A673 (cell line): ENCODE data around the gene SYNGR3. TPM values are rescaled to one million over a fixed set of nuclear protein-coding genes. Genes with fewer than 3 reads are reported as not detected.

ENCODE experiments used
- BruUV-seq: library from RNA; stranded (reverse); fragments of 400-500 nt; replicated peaks from 2 replicates; lab custom pipeline; 2021; lab: Mats Ljungman, UMichigan
- CTCF ChIA-PET: fragments of 300-600 bp; sonication (Branson Sonifier 250); formaldehyde crosslinking; loops from one replicate; lab custom pipeline; 2022; ENCODE audit warnings: antibody characterized with exemption; lab: Charles Lee
- POLR2A ChIA-PET: fragments of 300-600 bp; sonication (Branson Sonifier 250); formaldehyde crosslinking; loops from one replicate; lab custom pipeline; 2022; ENCODE audit warnings: antibody characterized with exemption; ENCODE audit not compliant: low non-redundant PET; lab: Charles Lee
- DNase-seq: peaks from one replicate; pipeline ENCODE4 v3.0.0-alpha.2; 2015; ENCODE audit warnings: low spot score
- H3K27ac ChIP-seq: fragments of 200-600 bp; sonication (generic); 2 replicates; pipeline ENCODE4 v1.5.1; 2016; ENCODE audit warnings: mixed run types, low read depth, mild to moderate bottlenecking, mixed read lengths, antibody characterized with exemption, low read length; ENCODE audit not compliant: poor library complexity, severe bottlenecking
- H3K27me3 ChIP-seq: fragments of 200-600 bp; sonication (generic); replicated peaks from 2 replicates; pipeline ENCODE4 v1.6.1; 2017; ENCODE audit warnings: mixed run types, low read depth, mild to moderate bottlenecking, mixed read lengths, antibody characterized with exemption, low read length; ENCODE audit not compliant: insufficient read depth, poor library complexity
- H3K36me3 ChIP-seq: fragments of 200-600 bp; sonication (generic); 2 replicates; pipeline ENCODE4 v1.6.1; 2016; ENCODE audit warnings: mixed run types, mild to moderate bottlenecking, mixed read lengths, antibody characterized with exemption, low read length; ENCODE audit not compliant: insufficient read depth, poor library complexity, severe bottlenecking
- H3K4me1 ChIP-seq: fragments of 200-600 bp; sonication (generic); 2 replicates; pipeline ENCODE4 v1.6.1; 2017; ENCODE audit warnings: mixed run types, mild to moderate bottlenecking, mixed read lengths, antibody characterized with exemption, low read length; ENCODE audit not compliant: insufficient read depth, poor library complexity, severe bottlenecking
- H3K4me3 ChIP-seq: fragments of 200-600 bp; sonication (generic); 2 replicates; pipeline ENCODE4 v1.5.1; 2016; ENCODE audit warnings: low read depth, mixed run types, mild to moderate bottlenecking, mixed read lengths, low read length; ENCODE audit not compliant: poor library complexity, severe bottlenecking
- H3K9me3 ChIP-seq: fragments of 200-600 bp; sonication (generic); 2 replicates; pipeline ENCODE4 v1.6.1; 2016; ENCODE audit warnings: mixed run types, low read depth, mild to moderate bottlenecking, mixed read lengths, antibody characterized with exemption, low read length; ENCODE audit not compliant: poor library complexity, severe bottlenecking
- EZH2 ChIP-seq: fragments of 200-600 bp; sonication (generic); IDR thresholded peaks from 2 replicates; pipeline ENCODE4 v1.6.1; 2017; ENCODE audit warnings: borderline replicate concordance, low read depth, mild to moderate bottlenecking, mixed read lengths, antibody characterized with exemption, low read length; ENCODE audit not compliant: poor library complexity, severe bottlenecking
- intact Hi-C: fragments of 100-400 bp; cut with micrococcal nuclease; formaldehyde crosslinking; loops from one replicate; pipeline ENCODE4 v1.10.0; 2022; ENCODE audit not compliant: unreplicated experiment
- total RNA-seq: library from RNA; stranded (reverse); gene quantifications from 2 replicates; pipeline ENCODE4 v1.2.3, GENCODE V29; 2021
- TF ChIP-seq, protein P1 (sequence below): fragments of 300-800, 200-600 bp; sonication (generic); conservative IDR thresholded peaks from 2 replicates; pipeline ENCODE4 v1.5.1; 2017; ENCODE audit warnings: low read depth, mild to moderate bottlenecking, antibody characterized with exemption, low read length, moderate library complexity, mixed read lengths

The SYNGR3 gene
- total RNA-seq, 1 experiment from 2014 or later = 1.4 TPM

DNA sequence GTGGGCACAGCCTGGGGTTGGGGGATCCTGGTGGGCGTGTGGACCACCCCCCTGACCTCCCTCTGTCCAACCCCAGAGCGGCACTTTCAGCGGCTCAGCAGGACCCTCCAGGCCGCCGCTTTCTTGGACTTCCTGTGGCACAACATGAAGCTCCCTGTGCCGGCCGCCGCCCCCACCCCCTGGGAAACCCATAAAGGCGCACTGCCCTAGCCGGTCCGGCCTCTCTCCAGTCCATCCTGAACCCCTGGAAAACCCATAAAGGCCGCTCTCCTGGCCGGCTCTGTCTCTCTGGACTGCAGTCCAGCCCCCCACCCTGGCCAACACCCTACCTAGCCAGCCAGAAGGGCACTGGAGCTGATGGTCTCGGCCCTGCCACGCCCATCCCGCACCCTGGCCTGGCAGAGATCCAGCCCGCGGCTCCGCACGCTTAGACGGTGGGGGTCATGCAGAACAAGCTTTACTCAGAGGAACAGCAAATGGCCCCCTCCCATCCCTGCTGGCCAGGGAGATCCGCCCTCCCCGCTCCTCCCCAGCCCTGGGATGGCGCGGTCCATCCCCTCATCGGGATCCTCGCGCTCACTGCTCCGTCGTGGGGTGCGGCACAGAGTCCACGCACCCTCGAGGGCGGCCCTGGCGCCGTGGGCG, 11.2 kb upstream of the SYNGR3 start:
- Histone ChIP-seq H3K27ac (no peak overlapping the region), H3K4me1 (peaks cover 15% of the 10 kb centered on the region), H3K27me3 (no peaks in the 10 kb centered on the region), H3K4me3 (no peak overlapping the region), H3K36me3 (peaks cover 28% of the 10 kb centered on the region), H3K9me3 (no peaks in the 10 kb centered on the region)
- CTCF ChIA-PET = no interaction called here
- DNase-seq = no peak
- BruUV-seq = no TSS peak
- POLR2A ChIA-PET = interaction anchor here (0.6 kb wide), 1 partner anchor 14 kb away, joined by 3 read pairs; the partner anchor contains the start of gene RPS2
- intact Hi-C loops = no loop called here
- no peak for TF ChIP-seq EZH2
- TF ChIP-seq, protein P1, sequence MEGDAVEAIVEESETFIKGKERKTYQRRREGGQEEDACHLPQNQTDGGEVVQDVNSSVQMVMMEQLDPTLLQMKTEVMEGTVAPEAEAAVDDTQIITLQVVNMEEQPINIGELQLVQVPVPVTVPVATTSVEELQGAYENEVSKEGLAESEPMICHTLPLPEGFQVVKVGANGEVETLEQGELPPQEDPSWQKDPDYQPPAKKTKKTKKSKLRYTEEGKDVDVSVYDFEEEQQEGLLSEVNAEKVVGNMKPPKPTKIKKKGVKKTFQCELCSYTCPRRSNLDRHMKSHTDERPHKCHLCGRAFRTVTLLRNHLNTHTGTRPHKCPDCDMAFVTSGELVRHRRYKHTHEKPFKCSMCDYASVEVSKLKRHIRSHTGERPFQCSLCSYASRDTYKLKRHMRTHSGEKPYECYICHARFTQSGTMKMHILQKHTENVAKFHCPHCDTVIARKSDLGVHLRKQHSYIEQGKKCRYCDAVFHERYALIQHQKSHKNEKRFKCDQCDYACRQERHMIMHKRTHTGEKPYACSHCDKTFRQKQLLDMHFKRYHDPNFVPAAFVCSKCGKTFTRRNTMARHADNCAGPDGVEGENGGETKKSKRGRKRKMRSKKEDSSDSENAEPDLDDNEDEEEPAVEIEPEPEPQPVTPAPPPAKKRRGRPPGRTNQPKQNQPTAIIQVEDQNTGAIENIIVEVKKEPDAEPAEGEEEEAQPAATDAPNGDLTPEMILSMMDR = no peak

DNA sequence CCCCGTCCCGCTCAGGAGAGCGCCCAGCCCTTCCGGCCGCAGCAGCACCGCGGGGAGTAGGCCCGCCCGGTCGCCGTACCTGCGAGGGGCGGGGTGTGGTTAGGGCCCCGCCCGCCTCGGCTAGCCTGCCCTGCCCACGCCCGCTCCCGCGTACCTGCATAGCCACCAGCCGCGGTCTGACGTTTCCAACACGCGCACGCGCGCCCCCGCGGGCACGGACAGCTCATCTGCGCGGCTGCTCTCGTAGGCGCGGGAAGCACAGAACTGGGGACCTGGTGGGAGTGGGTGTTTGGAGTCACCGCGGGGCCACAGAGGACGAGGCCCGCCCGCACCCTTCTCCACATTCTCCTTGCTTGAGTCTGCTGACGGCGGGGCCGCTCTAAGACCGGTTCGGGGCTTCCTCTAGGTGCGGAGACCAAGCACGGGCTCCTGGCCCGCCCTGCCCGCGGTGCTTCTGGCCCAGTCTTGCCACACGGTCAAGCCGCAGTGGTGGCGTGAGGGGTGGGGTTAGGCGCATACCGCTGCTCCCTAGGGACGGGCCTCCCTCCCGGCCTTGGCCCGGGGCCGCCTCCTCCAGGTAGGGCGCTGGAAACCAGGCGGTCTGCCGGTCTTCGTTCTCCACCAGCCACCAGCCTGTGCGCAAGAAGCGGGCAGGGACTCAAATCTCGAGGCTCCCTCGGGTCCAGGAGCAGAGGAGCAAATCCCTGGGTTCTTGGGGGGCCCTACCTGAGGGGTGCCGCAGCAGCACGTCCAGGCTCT, 10.3 kb upstream of the SYNGR3 start:
- intact Hi-C loops = no loop called here

DNA sequence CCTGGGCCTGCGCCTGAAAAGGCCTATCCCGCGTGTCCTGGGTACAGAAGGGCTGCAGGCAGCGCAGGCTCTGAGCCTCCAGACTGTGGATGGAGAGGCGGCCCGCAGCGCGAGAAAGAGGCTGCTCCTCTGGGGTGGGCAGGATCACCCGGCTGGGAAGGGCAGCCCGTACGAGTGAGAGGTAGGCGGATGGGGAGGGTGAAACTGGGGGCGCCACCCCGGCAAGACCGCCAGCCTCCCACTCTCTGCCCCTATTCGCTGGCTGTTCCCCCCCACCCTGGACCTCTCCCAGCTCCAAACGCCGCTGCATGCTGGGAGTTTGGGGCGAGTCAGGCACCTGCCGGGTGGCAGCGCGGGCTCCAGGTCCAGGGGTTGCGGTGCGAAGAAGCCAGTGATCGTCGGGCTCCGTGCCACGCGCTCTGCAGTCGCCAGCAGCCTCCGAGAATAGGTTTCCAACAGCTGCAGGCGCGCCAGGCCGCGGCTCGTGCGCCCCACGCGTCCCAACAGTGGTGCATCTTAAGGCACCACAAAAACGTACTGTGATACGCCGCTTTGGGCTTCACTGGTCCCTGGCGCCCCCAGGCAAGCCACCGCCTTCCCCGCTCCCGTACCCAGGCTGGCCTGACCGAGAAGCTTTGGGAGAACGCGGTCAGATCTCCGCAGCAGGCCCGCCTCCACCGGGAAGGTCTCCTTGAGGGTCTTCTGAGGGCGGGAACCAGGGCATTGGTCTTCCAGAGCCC, 9.6 kb upstream of the SYNGR3 start:
- CTCF ChIA-PET = no interaction called here
- Histone ChIP-seq H3K9me3 (no peaks in the 10 kb centered on the region), H3K27me3 (no peaks in the 10 kb centered on the region), H3K4me1 (peaks cover 20% of the 10 kb centered on the region), H3K4me3 (no peak overlapping the region), H3K27ac (no peak overlapping the region), H3K36me3 (peaks cover 23% of the 10 kb centered on the region)
- no peak for TF ChIP-seq EZH2
- TF ChIP-seq, protein P1 = no peak
- no peak for DNase-seq
- BruUV-seq = no TSS peak
- intact Hi-C loops = no loop called here
- POLR2A ChIA-PET = no interaction called here

More for the DNA sequence above, 10.3 kb upstream of the SYNGR3 start:
- TF ChIP-seq, protein P1 = no peak
- no peak for TF ChIP-seq EZH2
- DNase-seq = no peak
- ChIA-PET POLR2A (no interaction called here), CTCF (no interaction called here)
- BruUV-seq = no TSS peak
- Histone ChIP-seq H3K9me3 (no peaks in the 10 kb centered on the region), H3K36me3 (peaks cover 28% of the 10 kb centered on the region), H3K4me3 (no peak overlapping the region), H3K4me1 (peaks cover 15% of the 10 kb centered on the region), H3K27me3 (no peaks in the 10 kb centered on the region), H3K27ac (no peak overlapping the region)
